Astrocyte (in vitro differentiated cells and primary cell): ENCODE data around the gene KLHL5. TPM values are rescaled to one million over a fixed set of nuclear protein-coding genes. Genes with fewer than 3 reads are reported as not detected.
A peak's percentile ranks its signal among the peaks of the same experiment; 100 is the strongest.

Experiments used
- DNase-seq: peaks from one replicate; pipeline ENCODE4 v3.0.0-alpha.2; 2010; ENCODE audit warnings: low read depth
- FAIRE-seq: peaks from 2 replicates; lab custom pipeline; 2011; peaks lifted over from hg19 to GRCh38; lab: Jason Lieb, UNC
- H2AFZ ChIP-seq: 2 replicates; pipeline ENCODE4 v1.6.0; 2012; ENCODE audit warnings: low read depth, low read length, inconsistent platforms
- H3K27ac ChIP-seq: 2 replicates; pipeline ENCODE4 v1.5.1; 2011; ENCODE audit warnings: low read depth, low read length, inconsistent platforms
- H3K27me3 ChIP-seq: 2 replicates; pipeline ENCODE4 v1.6.0; 2011; ENCODE audit warnings: low read length, inconsistent platforms; ENCODE audit not compliant: insufficient read depth
- H3K36me3 ChIP-seq: 2 replicates; pipeline ENCODE4 v1.5.1; 2011; ENCODE audit warnings: low read length, inconsistent platforms; ENCODE audit not compliant: insufficient read depth
- H3K4me1 ChIP-seq: 2 replicates; pipeline ENCODE4 v1.5.1; 2011; ENCODE audit warnings: low read length, inconsistent platforms; ENCODE audit not compliant: insufficient read depth
- H3K4me2 ChIP-seq: 2 replicates; pipeline ENCODE4 v1.6.0; 2012; ENCODE audit warnings: low read length, inconsistent platforms
- H3K4me3 ChIP-seq: 2 replicates; pipeline ENCODE4 v1.5.1; 2011; ENCODE audit warnings: low read depth, mild to moderate bottlenecking, low read length, inconsistent platforms; ENCODE audit not compliant: insufficient read depth
- H3K79me2 ChIP-seq: 2 replicates; pipeline ENCODE4 v1.6.0; 2012; ENCODE audit warnings: mild to moderate bottlenecking, low read length, inconsistent platforms; ENCODE audit not compliant: insufficient read depth
- H3K9ac ChIP-seq: 2 replicates; pipeline ENCODE4 v1.6.0; 2012; ENCODE audit warnings: mild to moderate bottlenecking, low read length, inconsistent platforms
- H3K9me3 ChIP-seq: 2 replicates; pipeline ENCODE4 v1.5.1; 2012; ENCODE audit warnings: low read depth, mild to moderate bottlenecking, low read length, inconsistent platforms; ENCODE audit not compliant: insufficient read depth
- H4K20me1 ChIP-seq: 2 replicates; pipeline ENCODE4 v1.6.0; 2012; ENCODE audit warnings: low read length, inconsistent platforms; ENCODE audit not compliant: insufficient read depth
- H3K27ac Mint-ChIP-seq: one replicate; pipeline ENCODE4 v1.8.0; 2021; ENCODE audit warnings: mild to moderate bottlenecking, mixed read lengths; ENCODE audit not compliant: unreplicated experiment
- H3K27me3 Mint-ChIP-seq: one replicate; pipeline ENCODE4 v1.8.0; 2021; ENCODE audit warnings: low read depth, mixed read lengths; ENCODE audit not compliant: unreplicated experiment
- H3K36me3 Mint-ChIP-seq: one replicate; pipeline ENCODE4 v1.8.0; 2021; ENCODE audit warnings: low read depth, mixed read lengths; ENCODE audit not compliant: unreplicated experiment
- H3K4me1 Mint-ChIP-seq: one replicate; pipeline ENCODE4 v1.8.0; 2021; ENCODE audit warnings: low read depth, mixed read lengths; ENCODE audit not compliant: unreplicated experiment
- H3K4me3 Mint-ChIP-seq: one replicate; pipeline ENCODE4 v1.8.0; 2021; ENCODE audit warnings: mild to moderate bottlenecking, moderate library complexity, mixed read lengths; ENCODE audit not compliant: unreplicated experiment
- H3K9me3 Mint-ChIP-seq: one replicate; pipeline ENCODE4 v1.8.0; 2021; ENCODE audit warnings: mild to moderate bottlenecking, mixed read lengths; ENCODE audit not compliant: unreplicated experiment
- EZH2 ChIP-seq: IDR thresholded peaks from 2 replicates; pipeline ENCODE4 v1.6.1; 2012; ENCODE audit warnings: mild to moderate bottlenecking, low read length, inconsistent platforms; ENCODE audit not compliant: insufficient read depth
- total RNA-seq: library from RNA; stranded (reverse); gene quantifications from 2 replicates; pipeline ENCODE4 v1.2.1, GENCODE V29; 2021
- TF ChIP-seq, protein P1 (sequence below): IDR thresholded peaks from 2 replicates; pipeline ENCODE4 v1.5.1; 2011; ENCODE audit warnings: low read depth, mild to moderate bottlenecking, inconsistent platforms, low read length, moderate library complexity; ENCODE audit not compliant: insufficient read depth

The KLHL5 gene
- total RNA-seq, 1 donor from 2014 or later, result 67.5 TPM

DNA sequence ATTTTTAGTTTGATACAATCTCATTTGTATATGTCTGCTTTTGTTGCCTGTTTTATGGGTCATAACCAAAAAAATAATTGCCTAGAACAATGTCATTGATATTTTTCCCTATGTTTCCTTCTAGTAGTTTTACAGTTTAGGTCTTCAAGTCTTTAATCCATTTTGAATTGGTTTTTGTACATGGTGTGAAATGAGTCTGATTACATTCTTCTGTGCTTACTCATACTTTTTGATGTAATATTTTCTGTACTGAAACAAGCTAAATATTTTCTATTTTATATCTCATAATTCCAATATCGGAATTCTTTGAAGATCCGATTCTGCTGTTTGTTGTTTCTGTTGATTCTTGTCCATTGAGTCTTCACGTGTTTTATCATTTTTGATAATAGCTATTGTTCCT lies 40.4 kb upstream of the KLHL5 start:
- Mint-ChIP-seq H3K9me3 (peaks cover 2% of the 10 kb centered on the region), H3K4me1 (peaks cover 6% of the 10 kb centered on the region), H3K36me3 (no peaks in the 10 kb centered on the region), H3K27me3 (no peaks in the 10 kb centered on the region), H3K27ac (no peak overlapping the region), H3K4me3 (no peak overlapping the region)
- Histone ChIP-seq H3K4me3 (no peak overlapping the region), H3K4me1 (peaks cover 7% of the 10 kb centered on the region), H4K20me1 (no peaks in the 10 kb centered on the region), H3K9ac (no peak overlapping the region), H3K4me2 (no peak overlapping the region), H2AFZ (no peak overlapping the region), H3K36me3 (no peaks in the 10 kb centered on the region), H3K79me2 (no peaks in the 10 kb centered on the region), H3K27me3 (no peaks in the 10 kb centered on the region), H3K9me3 (no peaks in the 10 kb centered on the region), H3K27ac (no peak overlapping the region)
- no peak for TF ChIP-seq EZH2
- TF ChIP-seq, protein P1, sequence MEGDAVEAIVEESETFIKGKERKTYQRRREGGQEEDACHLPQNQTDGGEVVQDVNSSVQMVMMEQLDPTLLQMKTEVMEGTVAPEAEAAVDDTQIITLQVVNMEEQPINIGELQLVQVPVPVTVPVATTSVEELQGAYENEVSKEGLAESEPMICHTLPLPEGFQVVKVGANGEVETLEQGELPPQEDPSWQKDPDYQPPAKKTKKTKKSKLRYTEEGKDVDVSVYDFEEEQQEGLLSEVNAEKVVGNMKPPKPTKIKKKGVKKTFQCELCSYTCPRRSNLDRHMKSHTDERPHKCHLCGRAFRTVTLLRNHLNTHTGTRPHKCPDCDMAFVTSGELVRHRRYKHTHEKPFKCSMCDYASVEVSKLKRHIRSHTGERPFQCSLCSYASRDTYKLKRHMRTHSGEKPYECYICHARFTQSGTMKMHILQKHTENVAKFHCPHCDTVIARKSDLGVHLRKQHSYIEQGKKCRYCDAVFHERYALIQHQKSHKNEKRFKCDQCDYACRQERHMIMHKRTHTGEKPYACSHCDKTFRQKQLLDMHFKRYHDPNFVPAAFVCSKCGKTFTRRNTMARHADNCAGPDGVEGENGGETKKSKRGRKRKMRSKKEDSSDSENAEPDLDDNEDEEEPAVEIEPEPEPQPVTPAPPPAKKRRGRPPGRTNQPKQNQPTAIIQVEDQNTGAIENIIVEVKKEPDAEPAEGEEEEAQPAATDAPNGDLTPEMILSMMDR, result no peak
- DNase-seq (no peak), FAIRE-seq (no peak)

- H3K36me3 ChIP-seq, result no peaks in the 10 kb centered on the region
- no peak overlapping the region for H3K27ac ChIP-seq
- DNase-seq (no peak), FAIRE-seq (no peak)
- H3K4me2 ChIP-seq, result no peak overlapping the region
- H3K9ac ChIP-seq, result no peak overlapping the region
- H3K4me1 ChIP-seq, result peaks cover 7% of the 10 kb centered on the region
- no peaks in the 10 kb centered on the region for H3K27me3 ChIP-seq
- TF ChIP-seq, protein P1, result no peak
- TF ChIP-seq EZH2, result no peak
- no peaks in the 10 kb centered on the region for H3K9me3 Mint-ChIP-seq
- H3K36me3 Mint-ChIP-seq, result no peaks in the 10 kb centered on the region
- peaks cover 6% of the 10 kb centered on the region for H3K4me1 Mint-ChIP-seq
- no peak overlapping the region for H3K27ac Mint-ChIP-seq
- H4K20me1 ChIP-seq, result no peaks in the 10 kb centered on the region
- no peaks in the 10 kb centered on the region for H3K27me3 Mint-ChIP-seq
- H3K4me3 Mint-ChIP-seq, result no peak overlapping the region
- no peaks in the 10 kb centered on the region for H3K9me3 ChIP-seq
- no peak overlapping the region for H2AFZ ChIP-seq
- no peak overlapping the region for H3K4me3 ChIP-seq
- H3K79me2 ChIP-seq, result no peaks in the 10 kb centered on the region
Observed at GRCh38 chr4:39022241-39022640, 39.8 kb upstream of the KLHL5 start.

DNA sequence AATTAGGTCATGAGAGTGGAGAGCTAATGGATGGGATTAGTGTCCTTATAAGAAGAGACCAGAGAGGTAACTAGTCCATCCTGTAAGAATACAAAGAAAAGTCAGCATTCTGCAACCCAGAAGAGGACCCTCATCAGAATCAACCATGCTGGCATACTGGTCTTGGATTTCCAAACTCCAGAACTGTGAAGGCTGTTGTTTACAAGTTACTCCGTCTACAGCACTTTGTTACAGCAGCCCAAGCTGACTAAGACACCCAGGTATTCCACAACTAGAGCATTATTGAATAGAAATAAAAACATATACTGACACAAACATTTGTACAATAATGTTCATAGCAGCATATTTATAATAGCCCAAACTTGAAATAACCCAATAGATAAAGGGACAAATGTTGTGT lies 39.0 kb upstream of the KLHL5 start:
- Histone ChIP-seq H3K9ac (no peak overlapping the region), H3K27ac (no peak overlapping the region), H3K4me1 (peaks cover 7% of the 10 kb centered on the region), H3K9me3 (no peaks in the 10 kb centered on the region), H3K4me3 (no peak overlapping the region), H2AFZ (no peak overlapping the region), H3K4me2 (no peak overlapping the region), H3K36me3 (no peaks in the 10 kb centered on the region), H3K27me3 (no peaks in the 10 kb centered on the region), H4K20me1 (no peaks in the 10 kb centered on the region), H3K79me2 (no peaks in the 10 kb centered on the region)
- Mint-ChIP-seq H3K27me3 (no peaks in the 10 kb centered on the region), H3K4me3 (peak overlapping the region; percentile 9), H3K9me3 (no peaks in the 10 kb centered on the region), H3K4me1 (peaks cover 6% of the 10 kb centered on the region), H3K27ac (no peak overlapping the region), H3K36me3 (no peaks in the 10 kb centered on the region)
- DNase-seq, result no peak
- TF ChIP-seq, protein P1, result no peak
- no peak for TF ChIP-seq EZH2
- no peak for FAIRE-seq
